SK-N-SH (cell line): ENCODE data around the gene CNPPD1. TPM values are rescaled to one million over a fixed set of nuclear protein-coding genes. Genes with fewer than 3 reads are reported as not detected.

ENCODE experiments used
- CTCF ChIA-PET: fragments of 300-600, 350-600 bp; formaldehyde crosslinking; extraction: SDS; loops from one replicate; lab custom pipeline; 2021; lab: Yijun Ruan, JAX
- POLR2A ChIA-PET: fragments of 350-600 bp; sonication (Branson Sonifier 250); formaldehyde crosslinking; extraction: SDS; loops from one replicate; lab custom pipeline; 2020; ENCODE audit warnings: antibody characterized with exemption, inconsistent platforms; lab: Yijun Ruan, JAX
- DNase-seq: peaks from one replicate; pipeline ENCODE4 v3.0.0; 2012
- H2AFZ ChIP-seq: fragments of 200-600 bp; sonication (generic); 2 replicates; pipeline ENCODE4 v1.8.1; 2016; ENCODE audit warnings: antibody characterized with exemption, mild to moderate bottlenecking, low read depth
- H3F3A ChIP-seq: fragments of 200-600 bp; sonication (generic); replicated peaks from 2 replicates; pipeline ENCODE3; 2016; ENCODE audit warnings: antibody characterized with exemption, mild to moderate bottlenecking; ENCODE audit not compliant: insufficient read depth
- H3K27ac ChIP-seq, 2 experiments: fragments of 200-500 bp in 1 of 2; fragments of 200-600 bp in 1 of 2; sonication (Bioruptor generic) in 1 of 2; sonication (generic), shearing (Covaris generic) in 1 of 2; 2 replicates each; pipeline versions ENCODE4 v1.5.1 to v1.6.1; 2014 to 2016; ENCODE audit warnings: low read depth in 2 of 2, inconsistent platforms in 1 of 2, low read length in 1 of 2, mild to moderate bottlenecking in 1 of 2, mixed read lengths in 1 of 2
- H3K27me3 ChIP-seq: fragments of 200-600 bp; sonication (generic), shearing (Covaris generic); 2 replicates; pipeline ENCODE4 v1.6.1; 2016; ENCODE audit warnings: mixed run types; ENCODE audit not compliant: insufficient read depth
- H3K36me3 ChIP-seq, 2 experiments: fragments of 200-500 bp in 1 of 2; fragments of 200-600 bp in 1 of 2; sonication (Bioruptor generic) in 1 of 2; sonication (generic) in 1 of 2; replicated peaks in 1 of 2; 2 replicates each; pipeline versions ENCODE3 to v1.5.1; 2014 to 2016; ENCODE audit warnings: low read length in 1 of 2, mild to moderate bottlenecking in 1 of 2; ENCODE audit not compliant: insufficient read depth in 2 of 2, control insufficient read depth in 1 of 2
- H3K4me1 ChIP-seq, 2 experiments: fragments of 200-500 bp in 1 of 2; fragments of 200-600 bp in 1 of 2; sonication (Bioruptor generic) in 1 of 2; sonication (generic), shearing (Covaris generic) in 1 of 2; 2 replicates each; pipeline versions ENCODE4 v1.5.1 to v1.6.1; 2014 to 2016; ENCODE audit warnings: low read depth in 1 of 2, low read length in 1 of 2, mixed run types in 1 of 2; ENCODE audit not compliant: insufficient read depth in 2 of 2, control insufficient read depth in 1 of 2
- H3K4me2 ChIP-seq: fragments of 200-600 bp; sonication (generic), shearing (Covaris generic); 2 replicates; pipeline ENCODE4 v1.6.1; 2017; ENCODE audit warnings: mixed run types
- H3K4me3 ChIP-seq, 2 experiments: fragments of 200-500 bp in 1 of 2; fragments of 200-600 bp in 1 of 2; sonication (Bioruptor generic) in 1 of 2; sonication (generic), shearing (Covaris generic) in 1 of 2; 2 replicates each; pipeline versions ENCODE4 v1.5.1 to v1.8.1; 2014 to 2016; ENCODE audit warnings: low read depth in 2 of 2, inconsistent platforms in 1 of 2, low read length in 1 of 2, mild to moderate bottlenecking in 1 of 2, mixed read lengths in 1 of 2, moderate library complexity in 1 of 2
- H3K79me2 ChIP-seq: fragments of 200-600 bp; sonication (generic); 2 replicates; pipeline ENCODE4 v1.8.1; 2017; ENCODE audit warnings: mild to moderate bottlenecking; ENCODE audit not compliant: insufficient read depth
- H3K9ac ChIP-seq: fragments of 200-600 bp; sonication (generic); 2 replicates; pipeline ENCODE4 v1.6.1; 2017; ENCODE audit warnings: mixed run types
- H3K9me2 ChIP-seq: fragments of 200-600 bp; sonication (generic); 2 replicates; pipeline ENCODE4 v1.6.1; 2017; ENCODE audit warnings: mixed run types
- H3K9me3 ChIP-seq: fragments of 200-600 bp; sonication (generic); 2 replicates; pipeline ENCODE4 v1.6.1; 2017; ENCODE audit warnings: mixed run types, mild to moderate bottlenecking, moderate library complexity
- H4K20me1 ChIP-seq: fragments of 200-600 bp; sonication (generic); 2 replicates; pipeline ENCODE4 v1.6.1; 2017; ENCODE audit warnings: mild to moderate bottlenecking, mixed run types; ENCODE audit not compliant: insufficient read depth
- EP300 ChIP-seq, 2 experiments: IDR thresholded peaks; 2 replicates each; pipeline versions ENCODE4 v1.4.0 to v1.6.1; 2012; ENCODE audit warnings: borderline replicate concordance in 1 of 2, low read depth in 1 of 2, low read length in 1 of 2
- GABPA ChIP-seq: IDR thresholded peaks from 2 replicates; pipeline ENCODE4 v1.4.0; 2012; ENCODE audit warnings: low read depth, mild to moderate bottlenecking
- JUND ChIP-seq: IDR thresholded peaks from 2 replicates; pipeline ENCODE4 v1.4.0; 2012
- REST ChIP-seq: IDR thresholded peaks from 2 replicates; pipeline ENCODE4 v1.6.1; 2012; ENCODE audit warnings: mild to moderate bottlenecking, low read depth, low read length, moderate library complexity
- RFX5 ChIP-seq: IDR thresholded peaks from 2 replicates; pipeline ENCODE4 v1.6.1; 2012; ENCODE audit warnings: mild to moderate bottlenecking, improper control_type of control experiment, low read length
- RXRA ChIP-seq: IDR thresholded peaks from 2 replicates; pipeline ENCODE4 v1.4.0; 2012; ENCODE audit warnings: low read depth, mild to moderate bottlenecking, borderline replicate concordance
- TAF1 ChIP-seq: IDR thresholded peaks from 2 replicates; pipeline ENCODE4 v1.6.1; 2012; ENCODE audit warnings: low read depth, mild to moderate bottlenecking, low read length, moderate library complexity, borderline replicate concordance
- TCF12 ChIP-seq: IDR thresholded peaks from 2 replicates; pipeline ENCODE4 v1.4.0; 2012
- USF1 ChIP-seq: IDR thresholded peaks from 2 replicates; pipeline ENCODE4 v1.4.0; 2012; ENCODE audit warnings: low read depth, borderline replicate concordance
- ZBTB33 ChIP-seq: IDR thresholded peaks from 2 replicates; pipeline ENCODE4 v1.4.0; 2012; ENCODE audit warnings: low read depth, borderline replicate concordance
- WGBS: methylation state at CpG from one replicate; pipeline ENCODE4 v1.1.6; 2017; ENCODE audit warnings: low lambda C conversion rate; 5-methylcytosine and 5-hydroxymethylcytosine counted together
- polyA plus RNA-seq, 3 experiments: library from polyadenylated mRNA; depleted of rRNA; stranded (reverse); fragments of >200 nt; gene quantifications; 2 replicates each; pipeline ENCODE4 v1.2.3, GENCODE V29; 2012

The CNPPD1 gene
- polyA plus RNA-seq, 1 of the 3 experiments (the other 2 are of a cell fraction): 75.9 TPM

- no peaks in the 10 kb centered on the region for H4K20me1 ChIP-seq
- no peaks in the 10 kb centered on the region for H3K27me3 ChIP-seq
- no peak overlapping the region for H3K4me2 ChIP-seq
- H3K9ac ChIP-seq: no peak overlapping the region
- WGBS: 90% methylated on average over 4 of the region's 4 CpGs
- H3F3A ChIP-seq: no peaks in the 10 kb centered on the region
- DNase-seq: no peak
- POLR2A ChIA-PET: no interaction called here
- H3K4me1 ChIP-seq: no peaks in the 10 kb centered on the region; a peak in 2 of 4 replicates
- no peaks in the 10 kb centered on the region for H3K9me2 ChIP-seq
- no peak overlapping the region for H2AFZ ChIP-seq
- no peak overlapping the region for H3K27ac ChIP-seq
- no peak for TF ChIP-seq ZBTB33
- TF ChIP-seq RXRA: no peak
- TF ChIP-seq TCF12: no peak
- TF ChIP-seq RFX5: no peak
- no peak for TF ChIP-seq USF1
- no peak for TF ChIP-seq EP300 (IDR thresholded peaks at IDR 0.05; ENCODE audit: borderline replicate concordance in 1 of 2, low read depth in 1 of 2, low read length in 1 of 2)
- TF ChIP-seq TAF1: no peak
- TF ChIP-seq JUND: no peak
- TF ChIP-seq GABPA: no peak
- no peak for TF ChIP-seq REST
- TF ChIP-seq, all 33 proteins: peak for 0
- no peak overlapping the region for H3K4me3 ChIP-seq
- H3K79me2 ChIP-seq: no peaks in the 10 kb centered on the region
- CTCF ChIA-PET: interaction anchor here (0.6 to 11.9 kb wide), 10 partner anchors 20 to 271 kb away, joined by 3 to 238 read pairs (median 10); partner anchors contain the start of genes CRYBA2 and IHH
- H3K36me3 ChIP-seq: no peaks in the 10 kb centered on the region
- H3K9me3 ChIP-seq: no peaks in the 10 kb centered on the region
These were observed 52.2 kb downstream of the CNPPD1 start for GRCh38 chr2:219124381-219125110.
